AG20443 (cell line): ENCODE data around the gene DNM3.
"Not testable (repeated sequence)": the region's sequence is repeated elsewhere in the genome, so short reads cannot be mapped to it uniquely, and the experiment has no call there.

Experiments
- DNase-seq: peaks from one replicate; pipeline ENCODE4 v3.0.0; 2012; ENCODE audit warnings: low spot score, mixed read lengths

The DNM3 gene

GRCh38 chr1:172024944-172025738 lies 183.8 kb downstream of the DNM3 start:
- not testable (repeated sequence) for DNase-seq

- peak; percentile 37 for DNase-seq
Measured at GRCh38 chr1:172040466-172040865, 199.2 kb downstream of the DNM3 start.

DNA sequence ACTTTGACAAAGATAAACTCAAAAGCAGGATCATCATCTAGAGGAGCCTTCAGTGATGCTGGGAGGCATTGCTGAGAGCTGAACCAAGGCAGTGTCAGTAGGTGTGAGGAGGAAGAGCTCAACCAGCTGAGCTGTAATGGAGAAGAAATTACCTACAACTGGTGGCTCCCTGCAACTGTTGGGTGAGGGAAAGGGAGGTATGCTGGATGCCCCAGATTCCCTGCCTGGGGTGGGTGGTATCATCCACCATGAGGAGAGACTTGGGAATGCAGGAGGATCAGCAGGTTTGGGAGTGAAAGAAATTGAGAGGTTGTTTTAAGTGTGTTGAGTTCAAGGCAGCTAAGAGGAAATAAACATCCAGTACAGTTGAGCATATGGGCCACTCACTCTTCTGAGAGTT lies 199.8 kb downstream of the DNM3 start:
- DNase-seq = no peak

GRCh38 chr1:172041742-172042141 lies 200.4 kb downstream of the DNM3 start:
- peak; percentile 16 for DNase-seq

- DNase-seq = no peak
Measured at GRCh38 chr1:172043900-172044299, 202.6 kb downstream of the DNM3 start.

GRCh38 chr1:172051898-172052297 lies 210.6 kb downstream of the DNM3 start:
- no peak for DNase-seq

GRCh38 chr1:172054172-172054571 lies 212.9 kb downstream of the DNM3 start:
- DNase-seq = no peak

GRCh38 chr1:172055816-172056419 lies 214.6 kb downstream of the DNM3 start:
- DNase-seq = not testable (repeated sequence)

GRCh38 chr1:172068334-172068733 lies 227.0 kb downstream of the DNM3 start:
- DNase-seq = no peak

GRCh38 chr1:172069051-172069450 lies 227.8 kb downstream of the DNM3 start:
- DNase-seq = no peak

DNA sequence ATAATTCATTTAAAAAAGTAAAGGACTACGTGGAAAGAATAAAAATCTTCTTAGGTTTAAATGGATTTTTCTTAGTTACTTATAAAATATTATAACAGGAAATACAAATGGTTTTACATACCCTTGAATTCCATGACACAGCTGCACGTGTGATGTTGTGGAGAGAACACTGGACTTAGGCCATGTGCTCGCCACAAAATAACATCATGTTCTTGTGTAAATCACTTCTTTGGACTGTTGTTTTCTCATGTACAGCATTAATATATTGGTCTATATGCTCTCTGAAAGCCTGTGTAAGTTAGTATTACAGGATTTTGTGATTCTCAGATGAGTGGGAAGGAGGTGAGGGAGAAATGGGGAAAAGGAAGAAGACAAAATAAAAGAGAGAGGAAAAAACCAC lies 228.2 kb downstream of the DNM3 start:
- DNase-seq = peak; percentile 31

- no peak for DNase-seq
Measured at GRCh38 chr1:172070055-172070454, 228.8 kb downstream of the DNM3 start.

DNA sequence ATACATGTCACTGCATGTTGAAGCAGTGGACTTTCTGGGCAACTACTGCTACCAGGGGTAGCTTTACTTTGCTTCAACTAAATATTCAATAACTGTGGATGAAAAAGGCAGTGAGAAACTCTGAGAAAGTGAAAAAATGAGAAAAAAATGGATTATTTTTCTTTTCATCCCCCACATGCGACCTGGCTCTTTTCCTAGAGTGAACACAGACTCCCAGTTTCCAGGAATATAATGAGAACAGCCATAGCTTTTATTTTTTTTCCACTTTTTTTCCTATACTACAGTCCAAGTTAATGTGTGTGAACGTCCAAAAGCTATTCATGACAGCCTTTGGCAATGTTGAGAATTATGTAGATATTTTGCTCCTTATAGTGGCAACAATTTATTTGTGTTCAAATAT lies 230.4 kb downstream of the DNM3 start:
- DNase-seq = no peak

- not testable (repeated sequence) for DNase-seq
Measured at GRCh38 chr1:172079859-172080258, 238.6 kb downstream of the DNM3 start.

DNA sequence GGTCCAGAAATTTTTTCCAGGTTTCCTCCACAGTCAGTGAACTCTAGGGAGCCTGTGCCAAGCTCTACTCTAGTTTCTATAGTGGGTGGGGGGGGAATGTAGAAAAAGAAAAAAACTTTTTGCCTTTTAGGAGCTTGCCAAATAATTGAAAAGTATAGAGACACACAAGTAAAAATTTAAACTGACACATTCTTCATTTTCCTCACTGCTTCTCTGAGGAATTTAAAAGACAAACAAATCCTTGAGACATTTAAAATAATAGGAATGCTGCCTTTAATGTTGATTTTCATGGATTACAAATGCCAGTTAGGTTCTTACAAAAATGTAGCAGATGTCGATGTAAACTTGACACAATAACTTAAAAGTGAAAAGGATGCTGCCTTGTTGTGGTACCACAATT lies 241.9 kb downstream of the DNM3 start:
- DNase-seq = no peak

GRCh38 chr1:172084876-172085275 lies 243.6 kb downstream of the DNM3 start:
- no peak for DNase-seq

GRCh38 chr1:172085317-172085716 lies 244.0 kb downstream of the DNM3 start:
- DNase-seq = no peak

GRCh38 chr1:172086137-172086536 lies 244.8 kb downstream of the DNM3 start:
- no peak for DNase-seq

GRCh38 chr1:172088256-172088655 lies 247.0 kb downstream of the DNM3 start:
- no peak for DNase-seq

DNA sequence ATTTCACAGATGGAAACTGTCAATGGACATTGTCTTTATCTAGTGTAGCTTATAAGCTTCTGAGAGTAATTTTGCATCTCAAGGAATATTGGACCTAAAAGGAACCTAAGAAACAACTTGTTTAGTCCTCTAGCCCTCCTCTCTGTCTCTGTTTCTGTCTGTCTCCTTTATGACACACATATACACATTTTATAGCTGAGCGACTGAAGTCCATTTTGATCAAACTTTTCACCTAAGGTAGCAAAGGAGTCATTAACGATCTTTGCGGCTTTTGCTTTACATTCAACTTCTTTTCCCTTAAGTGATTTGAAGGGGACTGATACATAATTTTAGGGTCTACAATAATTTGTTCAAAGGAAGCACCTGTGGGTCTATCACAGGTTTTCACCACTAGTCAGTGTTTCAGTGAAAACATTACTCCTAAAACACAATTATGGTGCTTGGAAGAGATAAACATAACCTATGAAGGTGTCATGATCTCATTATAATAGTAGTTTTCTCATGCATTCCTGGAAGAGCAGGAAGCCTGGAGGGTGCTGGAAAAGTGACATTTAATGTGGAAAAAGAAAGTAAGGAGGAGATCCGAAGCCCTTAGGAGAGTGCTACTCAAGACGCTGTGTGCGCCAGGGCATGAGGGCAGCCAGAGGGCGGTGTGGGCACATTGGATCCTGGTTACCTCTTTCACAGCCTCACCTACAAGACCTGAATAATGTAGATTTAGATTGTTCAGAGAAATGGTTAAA lies 248.6 kb downstream of the DNM3 start:
- peak; percentile 63 for DNase-seq

DNA sequence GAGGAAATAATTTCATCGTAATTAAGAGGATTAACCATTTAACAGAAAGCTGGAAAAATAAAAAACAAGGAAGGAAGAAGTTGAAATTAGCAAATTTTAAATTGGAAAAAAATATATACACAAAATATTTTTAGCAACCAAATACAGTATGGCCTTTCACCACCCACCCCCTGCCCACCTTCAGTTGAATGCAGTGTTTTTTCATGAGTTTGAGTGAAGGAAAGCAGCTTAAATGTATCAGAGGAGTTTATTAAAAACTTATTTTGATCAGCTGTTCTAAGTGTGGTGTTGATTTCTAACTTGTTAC lies 249.2 kb downstream of the DNM3 start:
- no peak for DNase-seq

DNA sequence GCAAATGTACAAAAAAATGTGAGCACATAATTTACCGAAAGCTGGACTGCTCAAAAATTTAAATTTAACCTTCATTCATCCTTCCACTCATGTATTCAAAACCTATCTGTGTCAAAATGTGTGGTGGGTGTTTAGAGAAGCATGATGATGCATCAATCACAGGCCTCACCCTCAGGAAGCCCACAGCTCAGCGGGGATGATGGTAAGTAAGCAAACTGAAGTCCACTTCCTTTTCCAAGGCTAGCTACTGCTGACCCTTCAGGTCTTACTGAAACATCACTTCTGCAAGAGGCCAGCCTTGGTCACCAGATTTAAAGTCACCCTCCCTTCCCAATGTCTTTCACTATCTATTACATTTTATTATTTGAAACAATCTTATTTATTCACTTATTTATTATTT lies 254.5 kb downstream of the DNM3 start:
- no peak for DNase-seq

DNA sequence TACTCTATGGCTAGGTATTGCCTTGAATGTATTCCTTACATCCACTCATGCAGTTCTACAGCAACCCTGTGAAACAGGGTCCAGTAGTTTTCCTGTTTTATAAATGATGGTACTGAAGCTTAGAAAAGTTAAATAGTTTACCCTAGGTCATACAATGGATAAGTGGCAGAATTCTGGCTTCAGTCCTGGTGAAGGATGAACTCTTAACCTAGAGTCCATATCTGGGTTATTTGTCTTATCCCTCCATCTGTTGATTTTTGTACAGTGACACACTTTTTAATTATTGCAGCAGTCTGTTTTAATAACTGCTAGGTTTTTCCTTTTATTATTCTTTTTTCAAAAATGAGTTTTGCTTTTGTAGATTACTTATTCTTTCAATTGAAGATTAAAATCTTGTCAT lies 263.9 kb downstream of the DNM3 start:
- no peak for DNase-seq
